ENCODE data around the gene KCTD17. TPM values are rescaled to one million over a fixed set of nuclear protein-coding genes. Genes with fewer than 3 reads are reported as not detected.
A peak's percentile ranks its signal among the peaks of the same experiment; 100 is the strongest.

The KCTD17 gene
- total and polyA plus RNA-seq, 7 experiments from 2014 or later: 10.3 to 44.5 (median 23.6) TPM

DNA sequence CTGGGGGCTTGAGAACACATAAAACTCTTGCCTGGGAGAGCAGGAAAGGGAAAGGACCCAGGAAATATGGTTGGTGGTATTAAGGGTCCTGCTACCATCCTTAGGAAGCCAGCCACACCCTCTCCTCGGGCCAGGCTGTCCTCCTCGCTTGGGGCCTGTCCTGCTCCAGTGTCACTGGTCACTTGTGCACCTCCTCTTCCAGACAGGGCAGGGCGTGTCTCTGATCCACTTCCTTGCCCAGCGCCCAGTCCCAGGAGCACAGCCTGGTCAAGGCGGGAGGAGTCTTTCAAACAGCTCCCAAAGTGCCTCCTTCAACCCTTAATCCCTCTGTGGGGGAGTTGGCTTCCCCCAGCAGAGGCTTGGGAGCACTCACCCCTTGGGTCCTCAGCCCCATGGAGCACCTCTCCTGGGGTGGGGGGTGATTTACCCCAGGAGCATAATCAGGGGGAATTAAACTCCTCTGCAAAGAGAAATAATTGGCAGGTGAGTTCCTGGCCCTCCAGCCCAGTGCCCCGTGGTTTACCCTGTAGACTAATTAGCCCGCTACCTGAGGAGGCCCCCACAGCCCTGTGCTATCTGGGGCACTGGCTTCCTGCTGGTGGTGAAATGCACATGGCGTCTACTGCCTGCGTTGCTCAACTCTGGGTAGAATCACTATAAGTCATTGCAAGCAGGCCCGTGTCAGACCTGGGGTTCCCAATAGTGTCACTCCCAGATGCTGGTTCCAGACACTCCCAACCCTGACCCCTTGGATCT lies 49.9 kb downstream of the KCTD17 start:
- CTCF ChIA-PET: no interaction called here
- no peaks in the 10 kb centered on the region for H3K9me3 ChIP-seq (ENCODE audit: control insufficient read depth in 2 of 3, low read length in 3 of 3)
- no peaks in the 10 kb centered on the region for H3K4me1 ChIP-seq (ENCODE audit: control insufficient read depth in 2 of 2, insufficient read depth in 2 of 2, low read length in 2 of 2)
- POLR2A ChIA-PET: no interaction called here
- H3K36me3 ChIP-seq (ENCODE audit: control insufficient read depth in 2 of 3, insufficient read depth in 3 of 3, low read length in 3 of 3): no peaks in the 10 kb centered on the region
- peak overlapping the region in 2 of 9 donors; percentile 49 to 50 for H3K27ac Mint-ChIP-seq
- DNase-seq (no peak), ATAC-seq (no peak)
- H3K9me3 Mint-ChIP-seq: no peaks in the 10 kb centered on the region
- peaks cover 0 to 10% (median 4%) of the 10 kb centered on the region in 5 donors for H3K27me3 Mint-ChIP-seq
- intact Hi-C loops (cut with micrococcal nuclease): no loop called here
- H3K27me3 ChIP-seq (ENCODE audit: control insufficient read depth in 2 of 2, insufficient read depth in 2 of 2, low read length in 2 of 2): no peaks in the 10 kb centered on the region
- H3K27ac ChIP-seq (ENCODE audit: low read depth, low read length): no peak overlapping the region
- peaks cover 0 to 2% (median 0%) of the 10 kb centered on the region in 5 donors for H3K36me3 Mint-ChIP-seq
- H3K4me1 Mint-ChIP-seq: peaks cover 0 to 38% (median 8%) of the 10 kb centered on the region in 7 donors
- H3K4me3 ChIP-seq (ENCODE audit: low read length): no peak overlapping the region
- no peak overlapping the region for H3K4me3 Mint-ChIP-seq

DNA sequence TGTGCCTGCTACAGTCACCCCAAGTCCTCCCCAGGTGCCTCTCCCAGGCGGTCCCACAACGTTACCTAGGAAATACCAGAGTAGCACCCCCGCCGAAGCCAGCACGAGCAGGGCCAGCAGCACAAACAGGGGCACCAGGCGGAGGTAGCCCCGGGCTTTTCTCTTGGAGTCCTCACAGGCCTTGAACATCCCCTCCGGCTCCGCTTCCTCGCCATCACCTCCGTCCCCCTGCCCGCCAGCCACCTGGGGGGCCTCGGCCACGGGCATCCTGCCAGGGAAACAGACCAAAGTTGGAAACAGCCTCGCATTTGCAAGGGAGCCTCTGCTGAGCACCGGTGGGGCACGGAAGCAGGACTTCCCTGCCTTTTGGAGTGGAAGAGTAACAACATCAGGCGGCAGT lies 51.6 kb downstream of the KCTD17 start:
- ChIA-PET POLR2A (no interaction called here), CTCF (no interaction called here)
- intact Hi-C loops (cut with micrococcal nuclease): no loop called here
- Mint-ChIP-seq H3K27me3 (peaks cover 0 to 4% (median 2%) of the 10 kb centered on the region in 5 donors), H3K4me1 (peaks cover 0 to 37% (median 7%) of the 10 kb centered on the region in 7 donors), H3K4me3 (no peak overlapping the region), H3K36me3 (peaks cover 0 to 2% (median 0%) of the 10 kb centered on the region in 5 donors), H3K27ac (no peak overlapping the region), H3K9me3 (no peaks in the 10 kb centered on the region)
- H3K27ac ChIP-seq (ENCODE audit: low read depth, low read length): no peak overlapping the region
- H3K4me3 ChIP-seq (ENCODE audit: low read length): no peak overlapping the region
- no peaks in the 10 kb centered on the region for H3K27me3 ChIP-seq (ENCODE audit: control insufficient read depth in 2 of 2, insufficient read depth in 2 of 2, low read length in 2 of 2)
- no peaks in the 10 kb centered on the region for H3K9me3 ChIP-seq (ENCODE audit: control insufficient read depth in 2 of 3, low read length in 3 of 3)
- no peaks in the 10 kb centered on the region for H3K4me1 ChIP-seq (ENCODE audit: control insufficient read depth in 2 of 2, insufficient read depth in 2 of 2, low read length in 2 of 2)
- no peaks in the 10 kb centered on the region for H3K36me3 ChIP-seq (ENCODE audit: control insufficient read depth in 2 of 3, insufficient read depth in 3 of 3, low read length in 3 of 3)
- DNase-seq (no peak), ATAC-seq (no peak)

DNA sequence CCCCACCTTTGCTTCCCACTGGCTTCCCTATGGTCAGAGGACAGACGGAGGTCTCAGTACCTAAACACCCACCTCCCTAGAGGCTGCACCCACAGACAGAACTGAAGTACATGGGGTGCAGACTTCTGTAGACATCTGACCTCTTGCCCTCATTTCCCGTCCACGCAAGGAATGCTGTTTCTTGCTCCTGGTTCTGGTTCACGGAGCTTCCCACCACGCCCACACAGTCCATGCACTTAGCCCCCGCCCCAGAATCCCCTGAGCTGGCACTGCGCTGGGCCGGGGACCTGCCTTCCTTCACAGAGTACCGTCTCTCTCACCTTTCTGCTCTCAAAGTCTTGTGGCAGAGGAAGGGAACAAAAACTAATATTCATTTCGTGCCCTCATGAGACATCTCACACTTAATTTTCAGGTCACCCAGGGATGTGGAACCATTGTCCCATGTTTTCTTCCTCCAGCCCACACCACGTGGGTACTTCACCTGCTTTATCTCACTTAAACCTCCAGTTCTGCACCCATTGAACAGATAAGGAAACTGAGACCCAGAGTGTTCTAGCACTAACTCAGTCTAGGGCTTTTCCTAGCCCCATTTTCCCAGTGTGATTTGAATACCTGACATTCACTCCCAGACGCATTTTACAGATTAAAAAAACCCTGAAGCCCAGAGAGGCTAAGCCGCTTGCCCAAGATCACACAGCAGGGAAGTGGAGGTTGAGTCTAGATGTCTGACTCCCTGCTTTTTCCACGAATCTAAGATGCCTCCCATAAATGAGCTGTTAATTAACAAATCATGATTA lies 52.3 kb downstream of the KCTD17 start:
- ChIA-PET CTCF (no interaction called here), POLR2A (no interaction called here)
- no peaks in the 10 kb centered on the region for H3K27me3 ChIP-seq (ENCODE audit: control insufficient read depth in 2 of 2, insufficient read depth in 2 of 2, low read length in 2 of 2)
- Mint-ChIP-seq H3K27ac (peak overlapping the region in 2 of 9 donors; percentile 28 to 56), H3K4me1 (peaks cover 0 to 32% (median 3%) of the 10 kb centered on the region in 7 donors), H3K36me3 (peaks cover 0 to 2% (median 0%) of the 10 kb centered on the region in 5 donors), H3K27me3 (peaks cover 0 to 2% (median 0%) of the 10 kb centered on the region in 5 donors), H3K9me3 (no peaks in the 10 kb centered on the region), H3K4me3 (no peak overlapping the region)
- no peaks in the 10 kb centered on the region for H3K36me3 ChIP-seq (ENCODE audit: control insufficient read depth in 2 of 3, insufficient read depth in 3 of 3, low read length in 3 of 3)
- ATAC-seq: no peak
- H3K4me1 ChIP-seq (ENCODE audit: control insufficient read depth in 2 of 2, insufficient read depth in 2 of 2, low read length in 2 of 2): no peaks in the 10 kb centered on the region
- H3K27ac ChIP-seq (ENCODE audit: low read depth, low read length): no peak overlapping the region
- H3K4me3 ChIP-seq (ENCODE audit: low read length): no peak overlapping the region
- DNase-seq: no peak
- no peaks in the 10 kb centered on the region for H3K9me3 ChIP-seq (ENCODE audit: control insufficient read depth in 2 of 3, low read length in 3 of 3)
- intact Hi-C loops (cut with micrococcal nuclease): no loop called here

DNA sequence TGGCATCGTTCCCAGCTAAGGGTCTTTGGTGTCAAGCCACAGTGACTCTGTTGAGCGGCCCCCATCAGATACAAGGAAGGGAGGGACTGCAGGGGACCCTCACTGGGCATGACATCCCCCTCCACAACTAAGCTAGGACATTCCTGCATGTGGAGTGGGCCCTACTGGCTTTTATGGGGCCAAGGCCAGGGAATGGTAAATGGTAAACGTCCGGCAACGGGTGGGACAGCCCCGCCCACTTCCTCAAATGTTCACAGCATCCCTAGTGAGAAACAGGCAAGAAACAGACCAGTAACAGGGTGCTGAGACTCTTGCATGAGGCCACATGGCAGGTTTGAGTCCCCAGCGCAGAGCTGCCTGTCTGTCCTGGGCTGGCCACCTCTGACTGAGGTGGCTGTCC lies 53.6 kb downstream of the KCTD17 start:
- ChIA-PET CTCF (interaction anchor here (0.7 kb wide), 1 partner anchor 115 kb away, joined by 3 read pairs; no protein-coding TSS in a partner anchor), POLR2A (interaction anchor here (1.2 kb wide), 1 partner anchor 17 kb away, joined by 4 read pairs; no protein-coding TSS in a partner anchor)
- no peaks in the 10 kb centered on the region for H3K36me3 ChIP-seq (ENCODE audit: control insufficient read depth in 2 of 3, insufficient read depth in 3 of 3, low read length in 3 of 3)
- H3K27me3 Mint-ChIP-seq: no peaks in the 10 kb centered on the region
- no peak overlapping the region for H3K27ac ChIP-seq (ENCODE audit: low read depth, low read length)
- H3K4me3 Mint-ChIP-seq: no peak overlapping the region
- ATAC-seq (no peak), DNase-seq (no peak)
- H3K27ac Mint-ChIP-seq: no peak overlapping the region
- peaks cover 0 to 24% (median 0%) of the 10 kb centered on the region in 7 donors for H3K4me1 Mint-ChIP-seq
- H3K9me3 Mint-ChIP-seq: no peaks in the 10 kb centered on the region
- H3K4me3 ChIP-seq (ENCODE audit: low read length): no peak overlapping the region
- no peaks in the 10 kb centered on the region for H3K27me3 ChIP-seq (ENCODE audit: control insufficient read depth in 2 of 2, insufficient read depth in 2 of 2, low read length in 2 of 2)
- H3K9me3 ChIP-seq (ENCODE audit: control insufficient read depth in 2 of 3, low read length in 3 of 3): no peaks in the 10 kb centered on the region
- intact Hi-C loops (cut with micrococcal nuclease): no loop called here
- no peaks in the 10 kb centered on the region for H3K36me3 Mint-ChIP-seq
- no peaks in the 10 kb centered on the region for H3K4me1 ChIP-seq (ENCODE audit: control insufficient read depth in 2 of 2, insufficient read depth in 2 of 2, low read length in 2 of 2)

DNA sequence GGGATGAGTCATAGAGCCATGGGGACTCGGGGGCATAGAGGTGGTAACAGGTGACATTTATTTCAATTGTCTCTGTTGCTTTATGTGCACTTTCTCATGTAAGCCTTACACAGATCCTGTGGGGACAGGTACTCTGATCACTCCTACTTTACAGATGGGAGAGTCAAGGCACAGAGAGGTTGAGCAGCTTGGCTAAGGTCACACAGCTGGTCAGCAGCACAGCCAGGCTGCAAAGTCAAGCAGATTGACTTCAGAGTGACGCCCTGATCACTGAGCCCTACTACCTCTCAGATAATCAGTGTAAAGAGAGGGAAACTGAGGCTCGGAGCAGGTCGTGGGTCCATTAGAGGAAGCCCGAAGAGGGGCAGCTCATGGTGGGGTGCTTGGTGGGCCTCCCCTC lies 54.4 kb downstream of the KCTD17 start:
- POLR2A ChIA-PET: no interaction called here
- ATAC-seq (no peak), DNase-seq (no peak)
- Histone ChIP-seq H3K9me3 (ENCODE audit: control insufficient read depth in 2 of 3, low read length in 3 of 3) (no peaks in the 10 kb centered on the region), H3K4me3 (ENCODE audit: low read length) (no peak overlapping the region), H3K27ac (ENCODE audit: low read depth, low read length) (no peak overlapping the region), H3K4me1 (ENCODE audit: control insufficient read depth in 2 of 2, insufficient read depth in 2 of 2, low read length in 2 of 2) (no peaks in the 10 kb centered on the region), H3K36me3 (ENCODE audit: control insufficient read depth in 2 of 3, insufficient read depth in 3 of 3, low read length in 3 of 3) (no peaks in the 10 kb centered on the region), H3K27me3 (ENCODE audit: control insufficient read depth in 2 of 2, insufficient read depth in 2 of 2, low read length in 2 of 2) (no peaks in the 10 kb centered on the region)
- intact Hi-C loops (cut with micrococcal nuclease): no loop called here
- no peaks in the 10 kb centered on the region for H3K27me3 Mint-ChIP-seq
- peaks cover 0 to 17% (median 0%) of the 10 kb centered on the region in 7 donors for H3K4me1 Mint-ChIP-seq
- no peaks in the 10 kb centered on the region for H3K36me3 Mint-ChIP-seq
- CTCF ChIA-PET: interaction anchor here (0.7 kb wide), 1 partner anchor 114 kb away, joined by 3 read pairs; no protein-coding TSS in a partner anchor
- no peak overlapping the region for H3K4me3 Mint-ChIP-seq
- H3K27ac Mint-ChIP-seq: no peak overlapping the region
- H3K9me3 Mint-ChIP-seq: no peaks in the 10 kb centered on the region

DNA sequence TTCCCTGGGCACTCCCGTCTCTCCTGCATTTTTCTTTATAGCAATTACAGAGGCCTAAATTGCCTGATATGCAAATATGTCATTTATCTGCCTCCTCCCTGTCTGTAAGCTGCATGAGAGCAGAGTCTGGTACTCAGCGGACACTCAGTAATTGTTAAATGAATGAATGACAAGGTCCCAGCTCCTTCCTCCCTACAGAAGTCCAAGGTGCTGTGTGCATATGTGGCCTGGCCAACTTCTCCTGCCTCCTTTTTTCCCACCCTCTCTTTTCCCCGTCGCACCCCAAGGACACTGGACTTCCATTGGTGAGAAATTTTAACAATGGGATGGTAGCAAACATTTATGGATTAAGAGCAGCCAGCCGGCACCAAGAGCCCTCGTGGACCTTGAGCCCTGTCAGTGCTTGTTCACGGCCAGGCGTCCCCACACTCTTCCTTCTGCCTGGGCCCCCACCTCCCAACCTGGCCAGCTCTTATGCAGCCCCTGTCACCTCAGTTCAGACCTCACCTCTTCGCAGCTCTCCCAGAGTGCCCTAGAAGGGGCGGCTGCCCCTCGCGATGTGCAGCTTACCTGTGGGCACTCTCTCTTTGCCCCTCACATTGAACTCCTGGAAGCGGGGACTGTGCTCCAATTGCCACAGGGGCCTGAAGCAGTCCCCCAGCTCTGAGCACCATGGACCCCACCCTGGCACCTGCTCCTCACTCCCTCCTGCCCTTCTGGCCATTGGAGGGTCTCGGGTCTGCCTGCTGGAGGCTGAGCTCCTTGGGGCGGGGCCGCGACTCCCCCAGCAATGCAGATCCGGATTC lies 56.5 kb downstream of the KCTD17 start:
- H3K27me3 Mint-ChIP-seq: no peaks in the 10 kb centered on the region
- Histone ChIP-seq H3K27me3 (ENCODE audit: control insufficient read depth in 2 of 2, insufficient read depth in 2 of 2, low read length in 2 of 2) (no peaks in the 10 kb centered on the region), H3K9me3 (ENCODE audit: control insufficient read depth in 2 of 3, low read length in 3 of 3) (no peaks in the 10 kb centered on the region), H3K36me3 (ENCODE audit: control insufficient read depth in 2 of 3, insufficient read depth in 3 of 3, low read length in 3 of 3) (no peaks in the 10 kb centered on the region), H3K4me1 (ENCODE audit: control insufficient read depth in 2 of 2, insufficient read depth in 2 of 2, low read length in 2 of 2) (no peaks in the 10 kb centered on the region), H3K27ac (ENCODE audit: low read depth, low read length) (no peak overlapping the region), H3K4me3 (ENCODE audit: low read length) (no peak overlapping the region)
- DNase-seq (no peak), ATAC-seq (no peak)
- CTCF ChIA-PET: no interaction called here
- intact Hi-C loops (cut with micrococcal nuclease): no loop called here
- H3K4me1 Mint-ChIP-seq: peaks cover 0 to 17% (median 0%) of the 10 kb centered on the region in 7 donors
- peak overlapping the region in 1 of 9 donors; percentile 66 for H3K27ac Mint-ChIP-seq
- H3K4me3 Mint-ChIP-seq: no peak overlapping the region
- H3K9me3 Mint-ChIP-seq: peaks cover 0 to 2% (median 0%) of the 10 kb centered on the region in 11 donors
- POLR2A ChIA-PET: no interaction called here
- peaks cover 0 to 3% (median 0%) of the 10 kb centered on the region in 5 donors for H3K36me3 Mint-ChIP-seq

All from naive thymus-derived CD4-positive, alpha-beta T cell (primary cell).